Neural cell (in vitro differentiated cells): Measurements from ENCODE around the gene OLFM4.

Source experiments
- CTCF ChIP-seq: fragments of 450-650 bp; IDR thresholded peaks from 2 replicates; pipeline ENCODE4 v1.5.1; 2014; ENCODE audit warnings: antibody characterized with exemption, mild to moderate bottlenecking, moderate library complexity; ENCODE audit not compliant: poor library complexity, severe bottlenecking
- EZH2 ChIP-seq: fragments of 200-600, 300-800 bp; shearing (Covaris generic), sonication (generic); IDR thresholded peaks from 2 replicates; pipeline ENCODE4 v1.6.1; 2014; ENCODE audit warnings: antibody characterized with exemption, low read length, borderline replicate concordance, mild to moderate bottlenecking; ENCODE audit not compliant: insufficient read depth, poor library complexity, severe bottlenecking
- MXI1 ChIP-seq: fragments of 450-650 bp; conservative IDR thresholded peaks from 2 replicates; pipeline ENCODE4 v1.6.1; 2014; ENCODE audit warnings: antibody characterized with exemption, mild to moderate bottlenecking; ENCODE audit not compliant: poor library complexity, severe bottlenecking
- POLR2AphosphoS5 ChIP-seq: IDR thresholded peaks from 2 replicates; pipeline ENCODE4 v1.6.1; 2012
- TAF1 ChIP-seq: IDR thresholded peaks from 2 replicates; pipeline ENCODE4 v1.6.1; 2012; ENCODE audit warnings: low read depth

- TF ChIP-seq CTCF: no peak
- TF ChIP-seq POLR2AphosphoS5: no peak
- TF ChIP-seq MXI1: no peak
- TF ChIP-seq EZH2: no peak
- TF ChIP-seq TAF1: no peak
These were observed 550 bp upstream of the OLFM4 start for GRCh38 chr13:53028063-53028462.
